Hepatocyte (in vitro differentiated cells): Measurements from ENCODE around the gene SYCN. TPM values are rescaled to one million over a fixed set of nuclear protein-coding genes. Genes with fewer than 3 reads are reported as not detected.

Source experiments
- DNase-seq: peaks from one replicate; pipeline ENCODE4 v3.0.0-alpha.2; 2016; ENCODE audit warnings: low spot score
- H2AFZ ChIP-seq: fragments of 200-600 bp; sonication (generic); 2 replicates; pipeline ENCODE4 v1.6.0; 2016; ENCODE audit warnings: antibody characterized with exemption, mild to moderate bottlenecking
- H3K27ac ChIP-seq: fragments of 200-600 bp; sonication (generic); 2 replicates; pipeline ENCODE4 v1.5.1; 2016; ENCODE audit warnings: mild to moderate bottlenecking
- H3K27me3 ChIP-seq: fragments of 200-600 bp; sonication (generic); 2 replicates; pipeline ENCODE4 v1.6.1; 2016
- H3K36me3 ChIP-seq: fragments of 200-600 bp; sonication (generic); replicated peaks from 2 replicates; pipeline ENCODE4 v1.5.1; 2016; ENCODE audit warnings: low read depth; ENCODE audit not compliant: insufficient read depth
- H3K4me1 ChIP-seq: fragments of 200-600 bp; sonication (generic); 2 replicates; pipeline ENCODE4 v1.5.1; 2016; ENCODE audit warnings: mild to moderate bottlenecking, moderate library complexity; ENCODE audit not compliant: insufficient read depth
- H3K4me2 ChIP-seq: fragments of 200-600 bp; sonication (generic); 2 replicates; pipeline ENCODE4 v1.6.0; 2016
- H3K4me3 ChIP-seq: fragments of 200-600 bp; sonication (generic); 2 replicates; pipeline ENCODE4 v1.5.1; 2016; ENCODE audit warnings: mild to moderate bottlenecking
- H3K79me2 ChIP-seq: fragments of 200-600 bp; sonication (generic); 2 replicates; pipeline ENCODE4 v1.6.0; 2017; ENCODE audit warnings: mild to moderate bottlenecking
- H3K9me2 ChIP-seq: fragments of 200-600 bp; sonication (generic); replicated peaks from 2 replicates; pipeline ENCODE4 v1.6.0; 2017; ENCODE audit warnings: mild to moderate bottlenecking; ENCODE audit not compliant: insufficient read depth
- H3K9me3 ChIP-seq: fragments of 200-600 bp; sonication (generic); 2 replicates; pipeline ENCODE4 v1.5.1; 2016; ENCODE audit warnings: low read depth, mild to moderate bottlenecking
- H4K20me1 ChIP-seq: fragments of 200-600 bp; sonication (generic); 2 replicates; pipeline ENCODE4 v1.6.0; 2016; ENCODE audit warnings: mild to moderate bottlenecking; ENCODE audit not compliant: insufficient read depth, poor library complexity, severe bottlenecking
- CTCF ChIP-seq: fragments of 200-600 bp; sonication (generic); IDR thresholded peaks from 2 replicates; pipeline ENCODE4 v1.5.1; 2016; ENCODE audit warnings: antibody characterized with exemption, mild to moderate bottlenecking; ENCODE audit not compliant: poor library complexity
- EZH2 ChIP-seq: fragments of 200-600 bp; sonication (generic); IDR thresholded peaks from 2 replicates; pipeline ENCODE4 v1.6.1; 2016; ENCODE audit warnings: antibody characterized with exemption, mild to moderate bottlenecking, borderline replicate concordance
- EZH2phosphoT487 ChIP-seq: fragments of 200-600 bp; sonication (generic); IDR thresholded peaks from one replicate; pipeline ENCODE4 v1.6.1; 2018; ENCODE audit warnings: antibody characterized with exemption, mild to moderate bottlenecking, low read depth, moderate library complexity; ENCODE audit not compliant: unreplicated experiment, severe bottlenecking
- WGBS: methylation state at CpG from one replicate; pipeline ENCODE4 v1.1.6; 2016; ENCODE audit warnings: low lambda C conversion rate; ENCODE audit errors: missing lambda C conversion rate; 5-methylcytosine and 5-hydroxymethylcytosine counted together
- polyA plus RNA-seq: library from polyadenylated mRNA; unstranded; fragments of >200 nt; fragmentation: Nextera tagmentation; extraction: Ambion mirVana; gene quantifications from 2 replicates; pipeline ENCODE4 v1.2.1, GENCODE V29; 2016
- total RNA-seq: library from RNA; depleted of rRNA; stranded (reverse); fragments of >200 nt; gene quantifications from 2 replicates; pipeline ENCODE4 v1.2.3, GENCODE V29; 2014

SYCN gene
- total and polyA plus RNA-seq, 2 experiments from 2014 or later: 0.37 to 2.5 TPM

DNA sequence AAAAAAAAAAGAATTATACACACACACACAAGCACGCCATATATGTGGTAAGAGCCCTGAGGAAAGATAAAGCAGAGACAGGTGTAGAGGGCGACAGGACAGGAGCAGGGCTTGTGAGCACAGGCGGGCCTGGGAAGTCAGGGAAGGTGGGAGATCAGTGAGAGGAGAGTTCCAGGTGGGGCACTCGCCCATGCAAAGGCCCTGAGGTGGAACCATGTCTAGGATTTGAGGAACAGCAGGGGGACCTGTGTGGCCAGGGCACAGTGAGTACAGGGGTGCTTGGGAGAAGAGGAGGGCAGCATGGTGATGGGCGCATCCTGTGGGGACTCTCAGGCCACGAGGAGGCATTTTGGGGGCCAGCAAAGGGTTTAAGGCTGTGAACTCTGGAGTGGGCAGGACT is 39.8 kb downstream of the SYCN start:
- H4K20me1 ChIP-seq: peaks cover 64% of the 10 kb centered on the region
- 99% methylated on average over 6 of the region's 6 CpGs for whole genome bisulfite sequencing

DNA sequence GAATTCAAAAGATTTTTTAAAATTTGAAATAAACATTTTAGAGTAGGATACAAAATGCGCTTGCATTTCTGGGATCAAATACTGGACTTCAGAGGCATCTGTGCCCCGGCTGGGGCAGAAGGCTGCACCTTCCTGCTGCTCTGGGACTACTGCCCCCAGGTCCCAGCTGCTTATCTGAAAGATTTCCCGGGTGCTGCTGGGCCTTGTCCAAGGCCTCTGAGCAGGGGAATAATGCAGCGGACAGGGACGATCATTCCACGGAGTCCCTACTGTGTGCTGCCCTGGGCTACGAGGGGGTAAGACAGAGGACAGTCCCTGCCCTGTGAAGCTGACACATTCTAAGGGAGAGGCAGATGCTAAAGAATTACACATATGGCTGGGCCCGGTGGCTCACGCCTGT is 40.4 kb downstream of the SYCN start:
- Histone ChIP-seq H3K4me2 (no peak overlapping the region), H3K27ac (no peak overlapping the region), H3K79me2 (peaks cover 91% of the 10 kb centered on the region), H3K4me1 (peaks cover 36% of the 10 kb centered on the region), H2AFZ (no peak overlapping the region), H4K20me1 (peaks cover 67% of the 10 kb centered on the region), H3K4me3 (no peak overlapping the region), H3K9me2 (no peaks in the 10 kb centered on the region), H3K9me3 (no peaks in the 10 kb centered on the region), H3K36me3 (no peaks in the 10 kb centered on the region), H3K27me3 (no peaks in the 10 kb centered on the region)
- no peak for TF ChIP-seq EZH2phosphoT487
- no peak for TF ChIP-seq CTCF
- TF ChIP-seq EZH2: no peak
- DNase-seq: no peak
- 84% methylated on average over 9 of the region's 9 CpGs for WGBS

More for the DNA sequence above, 39.8 kb downstream of the SYCN start:
- H3K79me2 ChIP-seq: peaks cover 84% of the 10 kb centered on the region
- DNase-seq: no peak
- H3K9me2 ChIP-seq: no peaks in the 10 kb centered on the region
- no peak for TF ChIP-seq CTCF
- no peak for TF ChIP-seq EZH2
- no peak for TF ChIP-seq EZH2phosphoT487
- H3K27me3 ChIP-seq: no peaks in the 10 kb centered on the region
- H3K4me3 ChIP-seq: no peak overlapping the region
- H3K9me3 ChIP-seq: no peaks in the 10 kb centered on the region
- H3K27ac ChIP-seq: no peak overlapping the region
- no peak overlapping the region for H3K4me2 ChIP-seq
- H3K36me3 ChIP-seq: no peaks in the 10 kb centered on the region
- H2AFZ ChIP-seq: no peak overlapping the region
- H3K4me1 ChIP-seq: peaks cover 30% of the 10 kb centered on the region

GRCh38 chr19:39162441-39163043 is 41.5 kb downstream of the SYCN start:
- Histone ChIP-seq H3K36me3 (no peaks in the 10 kb centered on the region), H4K20me1 (peaks cover 69% of the 10 kb centered on the region)
- WGBS: 92% methylated on average over 15 of the region's 15 CpGs

DNA sequence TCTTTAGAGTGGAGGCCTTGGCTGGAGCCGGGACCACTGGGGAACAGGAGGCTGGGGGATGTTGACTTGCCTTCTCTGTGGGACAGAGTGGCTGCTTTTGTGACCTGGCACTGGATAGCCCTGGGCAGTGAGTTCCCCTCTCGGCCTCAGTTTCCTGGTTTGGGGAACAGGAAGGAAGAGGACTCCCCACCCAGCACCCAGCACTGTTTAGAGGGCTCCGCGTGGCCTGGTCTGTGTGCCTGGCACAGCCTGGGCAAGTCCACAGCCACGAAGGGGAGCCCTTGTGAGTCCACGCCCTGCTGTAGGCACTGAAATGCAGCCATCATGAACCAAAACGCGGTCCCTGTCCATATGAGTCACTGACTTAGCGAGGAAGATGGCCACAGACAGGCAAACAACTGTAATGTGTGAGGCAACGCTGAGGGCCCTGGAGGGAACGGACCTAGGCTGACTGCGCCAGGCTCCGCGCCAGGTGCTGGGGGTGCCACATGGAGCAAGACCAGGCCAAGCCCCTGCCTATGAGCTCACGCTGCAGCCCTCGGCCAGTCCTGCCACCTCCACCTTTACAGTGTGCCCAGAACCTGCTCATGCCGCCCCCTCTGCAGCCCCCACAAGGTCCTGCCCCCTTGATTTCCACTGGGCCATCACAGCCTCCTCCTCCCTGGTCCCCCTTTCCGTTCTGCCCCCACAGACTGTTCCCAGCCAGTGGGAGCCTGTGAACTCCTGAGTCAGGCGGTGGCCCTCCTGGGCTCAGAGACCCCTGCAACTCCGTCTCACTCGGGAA is 43.0 kb downstream of the SYCN start:
- Histone ChIP-seq H4K20me1 (peaks cover 71% of the 10 kb centered on the region), H3K9me3 (no peaks in the 10 kb centered on the region), H3K4me1 (peaks cover 43% of the 10 kb centered on the region), H3K36me3 (no peaks in the 10 kb centered on the region), H3K27ac (peak overlapping the region; percentile 73), H3K4me2 (no peak overlapping the region), H3K27me3 (no peaks in the 10 kb centered on the region), H2AFZ (no peak overlapping the region), H3K9me2 (no peaks in the 10 kb centered on the region), H3K79me2 (peaks cover 96% of the 10 kb centered on the region), H3K4me3 (no peak overlapping the region)
- no peak for TF ChIP-seq EZH2
- DNase-seq: no peak
- WGBS: 92% methylated on average over 19 of the region's 21 CpGs

More at GRCh38 chr19:39162441-39163043, 41.5 kb downstream of the SYCN start:
- Histone ChIP-seq H3K4me2 (no peak overlapping the region), H3K4me1 (peaks cover 41% of the 10 kb centered on the region), H3K9me2 (no peaks in the 10 kb centered on the region), H3K79me2 (peaks cover 95% of the 10 kb centered on the region), H3K27me3 (no peaks in the 10 kb centered on the region), H2AFZ (no peak overlapping the region), H3K27ac (no peak overlapping the region), H3K9me3 (no peaks in the 10 kb centered on the region), H3K4me3 (no peak overlapping the region)
- no peak for DNase-seq
- no peak for TF ChIP-seq EZH2
- TF ChIP-seq EZH2phosphoT487: no peak
